Memory B cell (primary cell): ENCODE results near the gene ZNF283.
A peak's percentile ranks its signal among the peaks of the same experiment; 100 is the strongest.
"Not testable (repeated sequence)": the region's sequence is repeated elsewhere in the genome, so short reads cannot be mapped to it uniquely, and the experiment has no call there.

Experiments
- ATAC-seq: fragments of 150-1000 bp; cut with Tn5 transposase; 2 replicates; pipeline ENCODE4 v1.10.0; 2021; ENCODE audit warnings: low read depth, mild to moderate bottlenecking, moderate library complexity
- DNase-seq, 2 donors: peaks; one replicate each; pipeline ENCODE4 v3.0.0; 2022; ENCODE audit warnings: low spot score in 2 of 2
- H3K27ac Mint-ChIP-seq: one replicate; pipeline ENCODE4 v1.8.0; 2022; ENCODE audit warnings: mild to moderate bottlenecking, moderate library complexity, mixed read lengths
- H3K27me3 Mint-ChIP-seq: one replicate; pipeline ENCODE4 v1.8.0; 2022; ENCODE audit warnings: mixed read lengths
- H3K36me3 Mint-ChIP-seq: one replicate; pipeline ENCODE4 v1.8.0; 2022; ENCODE audit warnings: mild to moderate bottlenecking, mixed read lengths
- H3K4me1 Mint-ChIP-seq: one replicate; pipeline ENCODE4 v1.8.0; 2022; ENCODE audit warnings: mixed read lengths
- H3K4me3 Mint-ChIP-seq: one replicate; pipeline ENCODE4 v1.8.0; 2022; ENCODE audit warnings: mild to moderate bottlenecking, moderate library complexity, mixed read lengths
- H3K9me3 Mint-ChIP-seq: one replicate; pipeline ENCODE4 v1.8.0; 2022; ENCODE audit warnings: mixed read lengths

ZNF283 gene

GRCh38 chr19:43789029-43789428, 38.1 kb upstream of the ZNF283 start:
- H3K27ac Mint-ChIP-seq: no peak overlapping the region
- no peaks in the 10 kb centered on the region for H3K9me3 Mint-ChIP-seq
- H3K4me3 Mint-ChIP-seq: no peak overlapping the region
- DNase-seq (no peak), ATAC-seq (no peak)
- H3K27me3 Mint-ChIP-seq: peaks cover 6% of the 10 kb centered on the region
- peaks cover 8% of the 10 kb centered on the region for H3K4me1 Mint-ChIP-seq
- no peaks in the 10 kb centered on the region for H3K36me3 Mint-ChIP-seq

- no peak overlapping the region for H3K27ac Mint-ChIP-seq
- H3K36me3 Mint-ChIP-seq: no peaks in the 10 kb centered on the region
- H3K4me3 Mint-ChIP-seq: no peak overlapping the region
- H3K9me3 Mint-ChIP-seq: no peaks in the 10 kb centered on the region
- ATAC-seq (no peak), DNase-seq (no peak)
- H3K4me1 Mint-ChIP-seq: no peaks in the 10 kb centered on the region
- peaks cover 8% of the 10 kb centered on the region for H3K27me3 Mint-ChIP-seq
These were observed 36.5 kb upstream of the ZNF283 start for GRCh38 chr19:43790587-43790986.

GRCh38 chr19:43797118-43797517, 30.0 kb upstream of the ZNF283 start:
- Mint-ChIP-seq H3K4me3 (peak overlapping the region; percentile 59), H3K27me3 (peaks cover 36% of the 10 kb centered on the region), H3K4me1 (peaks cover 13% of the 10 kb centered on the region), H3K36me3 (no peaks in the 10 kb centered on the region), H3K9me3 (peaks cover 3% of the 10 kb centered on the region), H3K27ac (no peak overlapping the region)
- DNase-seq (no peak), ATAC-seq (no peak)

- no peak overlapping the region for H3K27ac Mint-ChIP-seq
- no peak for ATAC-seq
These were observed 29.6 kb upstream of the ZNF283 start for GRCh38 chr19:43797556-43797955.

GRCh38 chr19:43798026-43798545, 29.0 kb upstream of the ZNF283 start:
- H3K27ac Mint-ChIP-seq: no peak overlapping the region

More at GRCh38 chr19:43797556-43797955, 29.6 kb upstream of the ZNF283 start:
- peaks cover 36% of the 10 kb centered on the region for H3K27me3 Mint-ChIP-seq
- H3K36me3 Mint-ChIP-seq: no peaks in the 10 kb centered on the region
- peaks cover 13% of the 10 kb centered on the region for H3K4me1 Mint-ChIP-seq
- DNase-seq: no peak
- H3K9me3 Mint-ChIP-seq: peaks cover 3% of the 10 kb centered on the region
- peak overlapping the region; percentile 59 for H3K4me3 Mint-ChIP-seq

GRCh38 chr19:43798546-43799409, 28.3 kb upstream of the ZNF283 start:
- ATAC-seq (peak; percentile 53), DNase-seq (no peak)
- no peak overlapping the region for H3K27ac Mint-ChIP-seq
- H3K4me1 Mint-ChIP-seq: peaks cover 13% of the 10 kb centered on the region
- peaks cover 36% of the 10 kb centered on the region for H3K27me3 Mint-ChIP-seq
- H3K9me3 Mint-ChIP-seq: peaks cover 3% of the 10 kb centered on the region
- H3K4me3 Mint-ChIP-seq: peak overlapping the region; percentile 79
- no peaks in the 10 kb centered on the region for H3K36me3 Mint-ChIP-seq

More at GRCh38 chr19:43798026-43798545, 29.0 kb upstream of the ZNF283 start:
- ATAC-seq (no peak), DNase-seq (no peak)
- peaks cover 13% of the 10 kb centered on the region for H3K4me1 Mint-ChIP-seq
- H3K27me3 Mint-ChIP-seq: peaks cover 36% of the 10 kb centered on the region
- peaks cover 3% of the 10 kb centered on the region for H3K9me3 Mint-ChIP-seq
- peak overlapping the region; percentile 79 for H3K4me3 Mint-ChIP-seq
- H3K36me3 Mint-ChIP-seq: no peaks in the 10 kb centered on the region

GRCh38 chr19:43799502-43800142, 27.5 kb upstream of the ZNF283 start:
- Mint-ChIP-seq H3K4me3 (peak overlapping the region; percentile 79), H3K4me1 (peaks cover 13% of the 10 kb centered on the region), H3K9me3 (peaks cover 3% of the 10 kb centered on the region), H3K36me3 (no peaks in the 10 kb centered on the region), H3K27ac (no peak overlapping the region), H3K27me3 (peaks cover 36% of the 10 kb centered on the region)
- DNase-seq (no peak), ATAC-seq (no peak)

DNA sequence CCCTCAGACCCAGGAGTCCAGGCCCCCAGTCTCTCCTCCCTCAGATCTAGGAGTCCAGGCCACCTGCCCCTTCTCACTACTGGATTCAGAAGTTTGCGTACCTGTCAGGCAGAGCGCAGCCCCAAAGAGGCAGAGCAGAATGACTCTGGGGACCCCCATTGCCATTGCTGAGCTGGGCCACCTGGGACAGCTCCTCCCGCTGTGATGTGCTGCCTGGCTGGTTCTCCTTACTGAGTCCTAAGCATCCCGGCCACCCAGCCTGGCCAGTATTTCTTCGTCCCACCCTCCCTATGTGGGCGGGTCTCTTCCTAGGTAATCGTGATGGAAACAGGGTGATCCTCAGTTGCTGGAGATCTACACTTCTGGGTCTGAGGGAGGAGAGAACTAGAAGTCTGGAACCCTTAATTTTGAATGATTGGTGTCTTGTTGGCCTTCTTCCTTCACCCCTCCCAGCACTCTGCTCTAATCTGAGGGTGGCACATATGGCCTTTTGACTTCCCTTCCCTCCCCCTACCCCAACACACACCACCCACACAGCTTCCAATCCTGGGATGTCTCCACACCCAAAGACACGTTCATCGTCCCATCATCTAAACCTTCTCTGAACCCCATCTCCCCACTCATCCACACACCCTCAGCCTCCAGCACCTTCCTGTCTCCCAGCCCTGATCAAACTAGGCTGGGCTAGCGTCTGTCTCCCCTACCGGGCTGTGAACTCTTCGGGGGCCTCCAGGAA, 24.7 kb upstream of the ZNF283 start, which contains the start of gene LYPD5:
LYPD5 (minus strand) TSS at position 232 of the 736 bp plus-strand sequence; CDS start at position 165, 67 bp downstream.
- no peak for DNase-seq
- Mint-ChIP-seq H3K4me3 (no peak within 1 kb of the TSS), H3K9me3 (no peaks in the 10 kb centered on the region), H3K4me1 (peaks cover 13% of the 10 kb centered on the region), H3K27ac (no peak within 1 kb of the TSS), H3K27me3 (peaks cover 28% of the 10 kb centered on the region), H3K36me3 (no peaks in the 10 kb centered on the region)
- ATAC-seq: no peak

DNA sequence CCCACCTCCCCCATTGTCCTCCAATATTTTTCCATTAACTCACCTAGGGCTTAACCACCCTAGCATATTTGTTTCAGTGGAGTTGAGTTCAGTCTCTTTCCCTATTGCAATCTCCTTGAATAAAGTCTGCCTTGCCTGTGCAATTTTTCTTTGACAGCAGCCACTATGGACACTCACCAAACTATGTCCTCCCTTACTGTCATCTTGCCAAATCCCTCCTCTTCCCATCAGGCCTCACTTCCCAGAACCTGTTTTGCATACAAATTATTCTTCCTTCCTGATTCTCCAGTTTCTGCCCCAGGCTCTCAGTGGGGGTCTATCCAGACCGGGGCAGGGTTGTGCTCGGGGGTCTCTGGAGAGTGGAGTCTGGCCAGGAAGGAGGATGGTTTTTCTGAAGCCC, 22.7 kb upstream of the ZNF283 start:
- peaks cover 2% of the 10 kb centered on the region for H3K4me1 Mint-ChIP-seq
- no peaks in the 10 kb centered on the region for H3K36me3 Mint-ChIP-seq
- DNase-seq (no peak), ATAC-seq (no peak)
- no peak overlapping the region for H3K27ac Mint-ChIP-seq
- H3K9me3 Mint-ChIP-seq: no peaks in the 10 kb centered on the region
- no peak overlapping the region for H3K4me3 Mint-ChIP-seq
- H3K27me3 Mint-ChIP-seq: peaks cover 18% of the 10 kb centered on the region

DNA sequence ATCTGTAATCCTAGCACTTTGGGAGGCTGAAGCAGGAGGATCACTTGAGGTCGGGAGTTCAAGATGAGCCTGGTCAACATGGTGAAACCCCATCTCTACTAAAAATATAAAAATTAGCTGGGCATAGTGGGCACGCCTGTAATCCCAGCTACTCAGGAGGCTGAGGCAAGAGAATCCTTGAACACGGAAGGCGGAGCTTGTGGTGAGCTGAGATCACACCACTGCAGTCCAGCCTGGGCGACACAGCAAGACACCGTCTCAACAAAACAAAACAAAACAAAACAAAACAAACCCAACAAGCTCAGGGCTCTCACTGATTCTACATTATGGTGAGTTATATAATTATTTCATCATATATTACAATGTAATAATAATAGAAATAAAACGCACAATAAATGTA, 20.7 kb upstream of the ZNF283 start:
- not testable (repeated sequence) for H3K27ac Mint-ChIP-seq, H3K4me3 Mint-ChIP-seq, DNase-seq, H3K36me3 Mint-ChIP-seq, H3K4me1 Mint-ChIP-seq, H3K9me3 Mint-ChIP-seq, ATAC-seq
- peaks cover 13% of the 10 kb centered on the region for H3K27me3 Mint-ChIP-seq

- DNase-seq (no peak), ATAC-seq (no peak)
- Mint-ChIP-seq H3K4me3 (no peak overlapping the region), H3K27me3 (peaks cover 11% of the 10 kb centered on the region), H3K4me1 (no peaks in the 10 kb centered on the region), H3K36me3 (no peaks in the 10 kb centered on the region), H3K9me3 (no peaks in the 10 kb centered on the region), H3K27ac (no peak overlapping the region)
These were observed 20.3 kb upstream of the ZNF283 start for GRCh38 chr19:43806848-43807247.

- peaks cover 11% of the 10 kb centered on the region for H3K27me3 Mint-ChIP-seq
- H3K9me3 Mint-ChIP-seq: no peaks in the 10 kb centered on the region
- no peak overlapping the region for H3K27ac Mint-ChIP-seq
- DNase-seq (no peak), ATAC-seq (no peak)
- no peaks in the 10 kb centered on the region for H3K4me1 Mint-ChIP-seq
- no peaks in the 10 kb centered on the region for H3K36me3 Mint-ChIP-seq
- H3K4me3 Mint-ChIP-seq: no peak overlapping the region
These were observed 19.5 kb upstream of the ZNF283 start for GRCh38 chr19:43807651-43808050.

GRCh38 chr19:43809762-43810696, 17.1 kb upstream of the ZNF283 start:
- Mint-ChIP-seq H3K36me3 (no peaks in the 10 kb centered on the region), H3K4me1 (no peaks in the 10 kb centered on the region)
- ATAC-seq: peak; percentile 77

More at GRCh38 chr19:43809762-43810696, 17.1 kb upstream of the ZNF283 start:
- no peak overlapping the region for H3K27ac Mint-ChIP-seq
- no peaks in the 10 kb centered on the region for H3K9me3 Mint-ChIP-seq
- peaks cover 11% of the 10 kb centered on the region for H3K27me3 Mint-ChIP-seq
- DNase-seq: peak in 1 of 2 donors; percentile 44
- H3K4me3 Mint-ChIP-seq: no peak overlapping the region
